Transverse colon (tissue), 4 donors: ENCODE measurements around the gene MED27.

Experiments used
- POLR2AphosphoS5 ChIP-seq, 3 donors: sonication (generic); formaldehyde crosslinking; IDR thresholded peaks; one replicate each; pipeline ENCODE4 v1.6.1; 2016; ENCODE audit warnings: antibody characterized with exemption in 3 of 3
- TF ChIP-seq, protein P1 (sequence below), 5 experiments: fragments of 200-600 bp in 3 of 5; fragments of 450-650 bp in 2 of 5; sonication (generic) in 3 of 5; IDR thresholded peaks; 1 replicate in 2 of 5; 2 replicates in 3 of 5; pipeline ENCODE4 v1.5.1; 2016 to 2017; ENCODE audit warnings: antibody characterized with exemption in 5 of 5, inconsistent platforms in 3 of 5, mild to moderate bottlenecking in 2 of 5, moderate library complexity in 1 of 5

DNA sequence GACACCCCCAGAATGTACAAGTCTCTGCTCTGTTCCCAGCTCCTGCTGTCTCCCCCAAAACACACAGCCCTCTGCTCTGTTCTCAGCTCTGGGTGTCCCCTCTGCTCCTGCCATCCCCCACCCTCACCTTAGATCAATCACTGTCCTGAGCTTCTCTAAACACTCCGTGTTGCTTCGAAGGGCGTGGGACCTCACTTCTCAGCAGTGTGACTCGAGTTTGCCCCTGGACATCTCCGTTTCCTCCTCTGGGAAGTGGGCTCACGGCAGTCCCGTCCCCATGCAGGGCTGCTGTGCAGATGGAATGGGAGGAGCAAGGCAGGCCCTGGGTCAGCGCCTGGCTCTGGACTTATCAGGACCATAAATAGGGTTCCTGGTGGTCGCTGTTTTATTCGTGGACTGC is 241.8 kb downstream of the MED27 start:
- TF ChIP-seq, protein P1, sequence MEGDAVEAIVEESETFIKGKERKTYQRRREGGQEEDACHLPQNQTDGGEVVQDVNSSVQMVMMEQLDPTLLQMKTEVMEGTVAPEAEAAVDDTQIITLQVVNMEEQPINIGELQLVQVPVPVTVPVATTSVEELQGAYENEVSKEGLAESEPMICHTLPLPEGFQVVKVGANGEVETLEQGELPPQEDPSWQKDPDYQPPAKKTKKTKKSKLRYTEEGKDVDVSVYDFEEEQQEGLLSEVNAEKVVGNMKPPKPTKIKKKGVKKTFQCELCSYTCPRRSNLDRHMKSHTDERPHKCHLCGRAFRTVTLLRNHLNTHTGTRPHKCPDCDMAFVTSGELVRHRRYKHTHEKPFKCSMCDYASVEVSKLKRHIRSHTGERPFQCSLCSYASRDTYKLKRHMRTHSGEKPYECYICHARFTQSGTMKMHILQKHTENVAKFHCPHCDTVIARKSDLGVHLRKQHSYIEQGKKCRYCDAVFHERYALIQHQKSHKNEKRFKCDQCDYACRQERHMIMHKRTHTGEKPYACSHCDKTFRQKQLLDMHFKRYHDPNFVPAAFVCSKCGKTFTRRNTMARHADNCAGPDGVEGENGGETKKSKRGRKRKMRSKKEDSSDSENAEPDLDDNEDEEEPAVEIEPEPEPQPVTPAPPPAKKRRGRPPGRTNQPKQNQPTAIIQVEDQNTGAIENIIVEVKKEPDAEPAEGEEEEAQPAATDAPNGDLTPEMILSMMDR (IDR thresholded peaks at IDR 0.05) = no peak
- no peak for TF ChIP-seq POLR2AphosphoS5 (IDR thresholded peaks at IDR 0.05)
